22Rv1 (cell line): ENCODE data around the gene RNU1-3.
"Not testable (repeated sequence)": the region's sequence is repeated elsewhere in the genome, so short reads cannot be mapped to it uniquely, and the experiment has no call there.

ENCODE experiments used
- ZFX ChIP-seq: fragments of 450-650 bp; IDR thresholded peaks from 2 replicates; pipeline ENCODE4 v1.6.1; 2017; ENCODE audit warnings: antibody characterized with exemption, borderline replicate concordance
- TF ChIP-seq, protein P1 (sequence below): fragments of 450-650 bp; IDR thresholded peaks from 2 replicates; pipeline ENCODE4 v1.5.1; 2017; ENCODE audit warnings: mild to moderate bottlenecking

DNA sequence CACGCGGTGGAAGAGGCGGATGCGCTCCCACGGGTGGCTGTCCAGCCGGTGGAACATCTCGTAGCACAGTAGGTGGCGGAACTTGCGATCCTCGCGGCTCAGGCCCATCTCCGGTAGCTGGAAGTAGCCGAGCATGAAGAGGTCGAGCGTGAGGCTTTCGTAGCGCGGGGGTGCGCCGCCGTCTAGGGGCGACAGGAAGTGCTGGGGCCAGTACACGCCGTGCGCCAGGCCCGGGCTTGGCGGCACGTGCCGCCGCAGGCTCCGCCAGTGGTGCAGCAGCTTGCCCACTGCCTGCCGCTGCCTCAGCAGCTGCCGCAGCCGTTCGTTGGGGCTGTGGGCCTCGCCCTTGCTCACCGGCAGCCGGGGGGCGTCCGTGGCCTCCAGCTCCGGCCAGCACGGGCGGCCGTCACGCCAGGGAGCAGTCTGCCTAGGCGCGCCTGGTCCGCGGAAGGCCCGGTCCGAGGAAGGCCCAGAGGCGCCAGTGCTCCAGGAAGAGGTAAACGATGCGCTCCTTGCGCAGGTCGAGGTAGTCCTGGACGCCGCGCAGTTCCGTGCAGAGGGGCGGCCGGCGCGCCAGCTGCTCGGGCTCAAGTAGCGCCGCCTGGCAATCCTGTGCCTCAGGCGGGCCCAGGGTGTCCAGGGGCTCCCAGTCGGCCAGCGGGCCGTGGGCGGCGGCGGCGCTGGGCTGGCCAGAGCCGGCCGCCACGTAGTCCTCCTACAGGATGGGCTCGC, 26.1 kb upstream of the RNU1-3 start:
- TF ChIP-seq, protein P1, sequence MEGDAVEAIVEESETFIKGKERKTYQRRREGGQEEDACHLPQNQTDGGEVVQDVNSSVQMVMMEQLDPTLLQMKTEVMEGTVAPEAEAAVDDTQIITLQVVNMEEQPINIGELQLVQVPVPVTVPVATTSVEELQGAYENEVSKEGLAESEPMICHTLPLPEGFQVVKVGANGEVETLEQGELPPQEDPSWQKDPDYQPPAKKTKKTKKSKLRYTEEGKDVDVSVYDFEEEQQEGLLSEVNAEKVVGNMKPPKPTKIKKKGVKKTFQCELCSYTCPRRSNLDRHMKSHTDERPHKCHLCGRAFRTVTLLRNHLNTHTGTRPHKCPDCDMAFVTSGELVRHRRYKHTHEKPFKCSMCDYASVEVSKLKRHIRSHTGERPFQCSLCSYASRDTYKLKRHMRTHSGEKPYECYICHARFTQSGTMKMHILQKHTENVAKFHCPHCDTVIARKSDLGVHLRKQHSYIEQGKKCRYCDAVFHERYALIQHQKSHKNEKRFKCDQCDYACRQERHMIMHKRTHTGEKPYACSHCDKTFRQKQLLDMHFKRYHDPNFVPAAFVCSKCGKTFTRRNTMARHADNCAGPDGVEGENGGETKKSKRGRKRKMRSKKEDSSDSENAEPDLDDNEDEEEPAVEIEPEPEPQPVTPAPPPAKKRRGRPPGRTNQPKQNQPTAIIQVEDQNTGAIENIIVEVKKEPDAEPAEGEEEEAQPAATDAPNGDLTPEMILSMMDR: not testable (repeated sequence)
- TF ChIP-seq ZFX: not testable (repeated sequence)
